ENCODE data around the gene SYNGR3. TPM values are rescaled to one million over a fixed set of nuclear protein-coding genes. Genes with fewer than 3 reads are reported as not detected.
A peak's percentile ranks its signal among the peaks of the same experiment; 100 is the strongest.

SYNGR3 gene
- total and polyA plus RNA-seq, 2 of the 13 experiments (the other 11 are each of a cell fraction or from before 2014, with no cell fraction given): 0.97 to 5.7 TPM

DNA sequence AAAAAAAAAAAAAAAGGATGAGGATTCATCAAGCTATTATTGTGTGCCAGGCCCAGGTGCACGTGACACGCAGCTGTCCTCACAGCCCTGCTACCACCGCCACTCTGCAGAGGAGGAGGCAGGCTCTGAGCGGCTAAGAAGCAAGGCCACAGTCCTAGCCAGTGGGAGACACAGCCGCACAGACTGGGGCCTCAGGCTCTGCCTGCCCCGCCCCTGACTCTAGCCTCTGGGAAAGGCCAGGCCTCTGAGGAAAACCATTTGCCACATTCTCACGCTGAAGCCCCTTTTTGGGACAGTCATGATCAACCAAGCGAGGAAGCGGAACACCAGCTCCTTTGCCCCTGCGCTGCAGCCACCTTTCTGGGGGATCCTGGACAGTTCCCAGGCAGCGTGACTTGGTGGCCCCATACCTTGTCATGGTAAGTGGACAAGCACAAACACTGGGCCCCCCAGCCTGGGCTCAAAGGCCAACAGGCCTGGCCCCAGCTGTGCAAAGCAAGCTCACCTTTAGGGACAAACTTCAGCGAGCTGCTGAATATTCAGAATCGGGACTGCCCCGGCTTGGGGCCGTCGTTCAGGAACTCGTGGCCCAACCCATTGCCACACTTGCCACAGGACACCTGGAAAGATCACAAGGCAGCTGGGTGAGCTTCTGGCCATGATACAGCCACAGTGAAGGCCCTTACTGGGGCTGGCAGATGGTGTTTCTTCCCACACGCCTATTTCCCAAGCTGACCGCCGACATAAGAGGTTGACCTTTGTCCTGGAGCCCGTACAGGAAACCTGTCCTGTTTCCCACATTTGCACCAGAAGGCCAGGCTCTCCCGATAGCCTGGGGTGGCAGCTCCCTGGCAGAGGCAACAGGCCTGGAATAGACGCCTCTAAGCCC, 49.3 kb upstream of the SYNGR3 start (continued):
- TF ChIP-seq, protein P1, sequence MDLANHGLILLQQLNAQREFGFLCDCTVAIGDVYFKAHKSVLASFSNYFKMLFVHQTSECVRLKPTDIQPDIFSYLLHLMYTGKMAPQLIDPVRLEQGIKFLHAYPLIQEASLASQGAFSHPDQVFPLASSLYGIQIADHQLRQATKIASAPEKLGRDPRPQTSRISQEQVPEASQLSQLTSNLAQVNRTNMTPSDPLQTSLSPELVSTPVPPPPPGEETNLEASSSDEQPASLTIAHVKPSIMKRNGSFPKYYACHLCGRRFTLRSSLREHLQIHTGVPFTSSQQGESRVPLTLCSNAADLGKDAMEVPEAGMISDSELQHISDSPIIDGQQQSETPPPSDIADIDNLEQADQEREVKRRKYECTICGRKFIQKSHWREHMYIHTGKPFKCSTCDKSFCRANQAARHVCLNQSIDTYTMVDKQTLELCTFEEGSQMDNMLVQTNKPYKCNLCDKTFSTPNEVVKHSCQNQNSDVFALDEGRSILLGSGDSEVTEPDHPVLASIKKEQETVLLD (CRISPR knock-in tag; IDR thresholded peaks at IDR 0.05; ENCODE audit: low read depth): peak; percentile 42; the same call in 1 of the 2 replicates
- TF ChIP-seq, protein P2, sequence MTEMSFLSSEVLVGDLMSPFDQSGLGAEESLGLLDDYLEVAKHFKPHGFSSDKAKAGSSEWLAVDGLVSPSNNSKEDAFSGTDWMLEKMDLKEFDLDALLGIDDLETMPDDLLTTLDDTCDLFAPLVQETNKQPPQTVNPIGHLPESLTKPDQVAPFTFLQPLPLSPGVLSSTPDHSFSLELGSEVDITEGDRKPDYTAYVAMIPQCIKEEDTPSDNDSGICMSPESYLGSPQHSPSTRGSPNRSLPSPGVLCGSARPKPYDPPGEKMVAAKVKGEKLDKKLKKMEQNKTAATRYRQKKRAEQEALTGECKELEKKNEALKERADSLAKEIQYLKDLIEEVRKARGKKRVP (CRISPR knock-in tag; IDR thresholded peaks at IDR 0.05): peak in 1 of 2 experiments; percentile 58; a peak in 1 of 4 replicates
- TF ChIP-seq REPIN1 (CRISPR knock-in tag; IDR thresholded peaks at IDR 0.05; ENCODE audit: borderline replicate concordance, low read depth) (peak; percentile 63; the same call in 1 of the 2 replicates), TAF15 (IDR thresholded peaks at IDR 0.05; ENCODE audit: low read depth, low read length, poor library complexity, severe bottlenecking) (no peak), RAD51 (IDR thresholded peaks at IDR 0.05; ENCODE audit: borderline replicate concordance) (no peak), ZNF460 (CRISPR knock-in tag; IDR thresholded peaks at IDR 0.05; ENCODE audit: borderline replicate concordance) (no peak), TRIM24 (CRISPR knock-in tag; IDR thresholded peaks at IDR 0.05) (no peak), U2AF2 (IDR thresholded peaks at IDR 0.05; ENCODE audit: low read depth, low read length) (no peak), IKZF4 (CRISPR knock-in tag; IDR thresholded peaks at IDR 0.05; ENCODE audit: borderline replicate concordance, low read depth, not compliant biosample characterization) (peak; percentile 64), ZFY (CRISPR knock-in tag; IDR thresholded peaks at IDR 0.05) (peak; percentile 78), SAP130 (CRISPR knock-in tag; IDR thresholded peaks at IDR 0.05; ENCODE audit: low read depth) (peak; percentile 85), ZNF335 (CRISPR knock-in tag; IDR thresholded peaks at IDR 0.05) (peak; percentile 82)
- TF ChIP-seq, protein P3, sequence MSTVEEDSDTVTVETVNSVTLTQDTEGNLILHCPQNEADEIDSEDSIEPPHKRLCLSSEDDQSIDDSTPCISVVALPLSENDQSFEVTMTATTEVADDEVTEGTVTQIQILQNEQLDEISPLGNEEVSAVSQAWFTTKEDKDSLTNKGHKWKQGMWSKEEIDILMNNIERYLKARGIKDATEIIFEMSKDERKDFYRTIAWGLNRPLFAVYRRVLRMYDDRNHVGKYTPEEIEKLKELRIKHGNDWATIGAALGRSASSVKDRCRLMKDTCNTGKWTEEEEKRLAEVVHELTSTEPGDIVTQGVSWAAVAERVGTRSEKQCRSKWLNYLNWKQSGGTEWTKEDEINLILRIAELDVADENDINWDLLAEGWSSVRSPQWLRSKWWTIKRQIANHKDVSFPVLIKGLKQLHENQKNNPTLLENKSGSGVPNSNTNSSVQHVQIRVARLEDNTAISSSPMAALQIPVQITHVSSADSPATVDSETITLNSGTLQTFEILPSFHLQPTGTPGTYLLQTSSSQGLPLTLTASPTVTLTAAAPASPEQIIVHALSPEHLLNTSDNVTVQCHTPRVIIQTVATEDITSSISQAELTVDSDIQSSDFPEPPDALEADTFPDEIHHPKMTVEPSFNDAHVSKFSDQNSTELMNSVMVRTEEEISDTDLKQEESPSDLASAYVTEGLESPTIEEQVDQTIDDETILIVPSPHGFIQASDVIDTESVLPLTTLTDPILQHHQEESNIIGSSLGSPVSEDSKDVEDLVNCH (CRISPR knock-in tag; IDR thresholded peaks at IDR 0.05): peak; percentile 71; the same call in 1 of the 2 replicates
- TF ChIP-seq, protein P4, sequence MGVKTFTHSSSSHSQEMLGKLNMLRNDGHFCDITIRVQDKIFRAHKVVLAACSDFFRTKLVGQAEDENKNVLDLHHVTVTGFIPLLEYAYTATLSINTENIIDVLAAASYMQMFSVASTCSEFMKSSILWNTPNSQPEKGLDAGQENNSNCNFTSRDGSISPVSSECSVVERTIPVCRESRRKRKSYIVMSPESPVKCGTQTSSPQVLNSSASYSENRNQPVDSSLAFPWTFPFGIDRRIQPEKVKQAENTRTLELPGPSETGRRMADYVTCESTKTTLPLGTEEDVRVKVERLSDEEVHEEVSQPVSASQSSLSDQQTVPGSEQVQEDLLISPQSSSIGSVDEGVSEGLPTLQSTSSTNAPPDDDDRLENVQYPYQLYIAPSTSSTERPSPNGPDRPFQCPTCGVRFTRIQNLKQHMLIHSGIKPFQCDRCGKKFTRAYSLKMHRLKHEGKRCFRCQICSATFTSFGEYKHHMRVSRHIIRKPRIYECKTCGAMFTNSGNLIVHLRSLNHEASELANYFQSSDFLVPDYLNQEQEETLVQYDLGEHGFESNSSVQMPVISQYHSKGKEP (CRISPR knock-in tag; IDR thresholded peaks at IDR 0.05): peak; percentile 38; the same call in 1 of the 2 replicates
- TF ChIP-seq, protein P5, sequence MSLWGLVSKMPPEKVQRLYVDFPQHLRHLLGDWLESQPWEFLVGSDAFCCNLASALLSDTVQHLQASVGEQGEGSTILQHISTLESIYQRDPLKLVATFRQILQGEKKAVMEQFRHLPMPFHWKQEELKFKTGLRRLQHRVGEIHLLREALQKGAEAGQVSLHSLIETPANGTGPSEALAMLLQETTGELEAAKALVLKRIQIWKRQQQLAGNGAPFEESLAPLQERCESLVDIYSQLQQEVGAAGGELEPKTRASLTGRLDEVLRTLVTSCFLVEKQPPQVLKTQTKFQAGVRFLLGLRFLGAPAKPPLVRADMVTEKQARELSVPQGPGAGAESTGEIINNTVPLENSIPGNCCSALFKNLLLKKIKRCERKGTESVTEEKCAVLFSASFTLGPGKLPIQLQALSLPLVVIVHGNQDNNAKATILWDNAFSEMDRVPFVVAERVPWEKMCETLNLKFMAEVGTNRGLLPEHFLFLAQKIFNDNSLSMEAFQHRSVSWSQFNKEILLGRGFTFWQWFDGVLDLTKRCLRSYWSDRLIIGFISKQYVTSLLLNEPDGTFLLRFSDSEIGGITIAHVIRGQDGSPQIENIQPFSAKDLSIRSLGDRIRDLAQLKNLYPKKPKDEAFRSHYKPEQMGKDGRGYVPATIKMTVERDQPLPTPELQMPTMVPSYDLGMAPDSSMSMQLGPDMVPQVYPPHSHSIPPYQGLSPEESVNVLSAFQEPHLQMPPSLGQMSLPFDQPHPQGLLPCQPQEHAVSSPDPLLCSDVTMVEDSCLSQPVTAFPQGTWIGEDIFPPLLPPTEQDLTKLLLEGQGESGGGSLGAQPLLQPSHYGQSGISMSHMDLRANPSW (CRISPR knock-in tag; IDR thresholded peaks at IDR 0.05; ENCODE audit: borderline replicate concordance): peak; percentile 4; the same call in 1 of the 2 replicates
- TF ChIP-seq, protein P6, sequence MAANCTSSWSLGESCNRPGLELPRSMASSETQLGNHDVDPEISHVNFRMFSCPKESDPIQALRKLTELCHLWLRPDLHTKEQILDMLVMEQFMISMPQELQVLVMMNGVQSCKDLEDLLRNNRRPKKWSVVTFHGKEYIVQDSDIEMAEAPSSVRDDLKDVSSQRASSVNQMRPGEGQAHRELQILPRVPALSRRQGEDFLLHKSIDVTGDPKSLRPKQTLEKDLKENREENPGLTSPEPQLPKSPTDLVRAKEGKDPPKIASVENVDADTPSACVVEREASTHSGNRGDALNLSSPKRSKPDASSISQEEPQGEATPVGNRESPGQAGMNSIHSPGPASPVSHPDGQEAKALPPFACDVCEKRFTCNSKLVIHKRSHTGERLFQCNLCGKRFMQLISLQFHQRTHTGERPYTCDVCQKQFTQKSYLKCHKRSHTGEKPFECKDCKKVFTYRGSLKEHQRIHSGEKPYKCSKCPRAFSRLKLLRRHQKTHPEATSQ (CRISPR knock-in tag; IDR thresholded peaks at IDR 0.05; ENCODE audit: borderline replicate concordance): peak; percentile 54; the same call in 1 of the 2 replicates

Measured in HepG2 (cell line).